GM23338 (cell line): ENCODE data around the gene TMEM128. TPM values are rescaled to one million over a fixed set of nuclear protein-coding genes. Genes with fewer than 3 reads are reported as not detected.
A peak's percentile ranks its signal among the peaks of the same experiment; 100 is the strongest.

Experiments
- ATAC-seq: fragments of 200-7000 bp; cut with Tn5 transposase; 3 replicates; pipeline ENCODE4 v1.9.1; 2020
- DNase-seq: peaks from one replicate; pipeline ENCODE4 v3.0.0-alpha.2; 2015; ENCODE audit warnings: low spot score
- H2AFZ ChIP-seq: fragments of 200-600 bp; sonication (generic); 2 replicates; pipeline ENCODE4 v1.8.0; 2016; ENCODE audit warnings: antibody characterized with exemption, mild to moderate bottlenecking, moderate library complexity
- H3F3A ChIP-seq: fragments of 200-600 bp; sonication (generic); replicated peaks from 2 replicates; pipeline ENCODE4 v1.8.0; 2017; ENCODE audit warnings: antibody characterized with exemption, mixed run types, low read depth
- H3K27ac ChIP-seq: fragments of 200-600 bp; sonication (generic); 2 replicates; pipeline ENCODE4 v1.6.1; 2016; ENCODE audit warnings: low read depth
- H3K27me3 ChIP-seq: fragments of 200-600 bp; sonication (generic); 2 replicates; pipeline ENCODE4 v1.8.0; 2016; ENCODE audit warnings: mild to moderate bottlenecking, mixed run types, moderate library complexity; ENCODE audit not compliant: insufficient read depth
- H3K36me3 ChIP-seq: fragments of 200-600 bp; sonication (generic); 2 replicates; pipeline ENCODE4 v1.8.0; 2016; ENCODE audit warnings: mild to moderate bottlenecking; ENCODE audit not compliant: insufficient read depth
- H3K4me1 ChIP-seq: fragments of 200-600 bp; sonication (generic); 2 replicates; pipeline ENCODE4 v1.8.0; 2016; ENCODE audit warnings: mild to moderate bottlenecking, moderate library complexity; ENCODE audit not compliant: insufficient read depth
- H3K4me2 ChIP-seq: fragments of 200-600 bp; sonication (generic); 2 replicates; pipeline ENCODE4 v1.7.1; 2017; ENCODE audit warnings: mixed run types
- H3K4me3 ChIP-seq: fragments of 200-600 bp; sonication (generic); 2 replicates; pipeline ENCODE4 v1.6.1; 2016; ENCODE audit warnings: mixed run types
- H3K79me2 ChIP-seq: fragments of 200-600 bp; sonication (generic); replicated peaks from 2 replicates; pipeline ENCODE4 v1.8.0; 2017; ENCODE audit warnings: mild to moderate bottlenecking; ENCODE audit not compliant: insufficient read depth
- H3K9me2 ChIP-seq: fragments of 200-600 bp; sonication (generic); 2 replicates; pipeline ENCODE4 v1.8.0; 2017; ENCODE audit not compliant: insufficient read depth
- H4K20me1 ChIP-seq: fragments of 200-600 bp; sonication (generic); replicated peaks from 2 replicates; pipeline ENCODE4 v1.8.0; 2017; ENCODE audit warnings: mild to moderate bottlenecking; ENCODE audit not compliant: insufficient read depth
- H3K27ac Mint-ChIP-seq: 2 replicates; pipeline ENCODE4 v1.8.0; 2020; ENCODE audit warnings: inconsistent platforms, mild to moderate bottlenecking, moderate library complexity, mixed read lengths
- H3K27me3 Mint-ChIP-seq: 3 replicates; pipeline ENCODE4 v1.8.0; 2022; ENCODE audit warnings: low read depth, mild to moderate bottlenecking, moderate library complexity, mixed read lengths, inconsistent platforms; ENCODE audit not compliant: insufficient read depth, poor library complexity
- H3K36me3 Mint-ChIP-seq: 3 replicates; pipeline ENCODE4 v1.8.0; 2021; ENCODE audit warnings: low read depth, mild to moderate bottlenecking, inconsistent platforms, moderate library complexity, mixed read lengths
- H3K4me1 Mint-ChIP-seq: 3 replicates; pipeline ENCODE4 v1.8.0; 2020; ENCODE audit warnings: mild to moderate bottlenecking, inconsistent platforms, mixed read lengths
- H3K4me3 Mint-ChIP-seq: 3 replicates; pipeline ENCODE4 v1.8.0; 2021; ENCODE audit warnings: moderate library complexity, mild to moderate bottlenecking, inconsistent platforms, mixed read lengths
- H3K9me3 Mint-ChIP-seq: 3 replicates; pipeline ENCODE4 v1.8.0; 2020; ENCODE audit warnings: moderate library complexity, mild to moderate bottlenecking, inconsistent platforms, mixed read lengths
- CREB1 ChIP-seq: fragments of 250-450 bp; sonication (Bioruptor Pico); IDR thresholded peaks from 2 replicates; pipeline ENCODE4 v1.5.0; 2020; ENCODE audit warnings: low read depth, mild to moderate bottlenecking, moderate library complexity
- CTCF ChIP-seq, 2 experiments: fragments of 200-600 bp in 1 of 2; sonication (generic) in 1 of 2; conservative IDR thresholded peaks; 2 replicates each; pipeline versions ENCODE4 v1.5.1 to v1.6.1; 2016 to 2017; ENCODE audit warnings: antibody characterized with exemption in 2 of 2, low read depth in 2 of 2, mild to moderate bottlenecking in 2 of 2, moderate library complexity in 1 of 2
- EZH2 ChIP-seq: fragments of 200-600 bp; sonication (generic); IDR thresholded peaks from one replicate; pipeline ENCODE4 v1.8.0; 2017; ENCODE audit warnings: antibody characterized with exemption, mild to moderate bottlenecking, low read depth; ENCODE audit not compliant: unreplicated experiment
- EZH2phosphoT487 ChIP-seq: fragments of 200-600 bp; sonication (generic); IDR thresholded peaks from one replicate; pipeline ENCODE4 v1.8.1; 2018; ENCODE audit warnings: antibody characterized with exemption; ENCODE audit not compliant: unreplicated experiment
- NANOG ChIP-seq: IDR thresholded peaks from 2 replicates; pipeline ENCODE4 v1.6.1; 2016; ENCODE audit warnings: antibody characterized with exemption, borderline replicate concordance
- POLR2AphosphoS5 ChIP-seq: IDR thresholded peaks from 2 replicates; pipeline ENCODE4 v1.6.1; 2016; ENCODE audit warnings: antibody characterized with exemption, low read depth
- REST ChIP-seq: IDR thresholded peaks from one replicate; pipeline ENCODE4 v1.6.1; 2018; ENCODE audit warnings: antibody characterized with exemption; ENCODE audit not compliant: unreplicated experiment
- STAT1 ChIP-seq: IDR thresholded peaks from one replicate; pipeline ENCODE4 v1.6.1; 2016; ENCODE audit warnings: antibody characterized with exemption; ENCODE audit not compliant: unreplicated experiment
- ZNF114 ChIP-seq: fragments of 250-450 bp; sonication (Bioruptor Pico); IDR thresholded peaks from 2 replicates; pipeline ENCODE4 v1.5.0; 2020; ENCODE audit warnings: mild to moderate bottlenecking, moderate library complexity
- ZNF331 ChIP-seq: fragments of 250-450 bp; sonication (Bioruptor Pico); IDR thresholded peaks from 2 replicates; pipeline ENCODE4 v1.5.0; 2020; ENCODE audit warnings: low read depth, mild to moderate bottlenecking, moderate library complexity
- polyA plus RNA-seq: library from polyadenylated mRNA; unstranded; fragments of >200 nt; fragmentation: Nextera tagmentation; extraction: Ambion mirVana; gene quantifications from 2 replicates; pipeline ENCODE4 v1.2.1, GENCODE V29; 2016
- total RNA-seq: library from RNA; depleted of rRNA; stranded (reverse); fragments of >200 nt; shearing (Covaris generic); gene quantifications from 2 replicates; pipeline ENCODE4 v1.2.3, GENCODE V29; 2014
- TF ChIP-seq, protein P1 (sequence below): fragments of 250-450 bp; sonication (Bioruptor Pico); IDR thresholded peaks from 2 replicates; pipeline ENCODE4 v1.5.0; 2020; ENCODE audit warnings: mild to moderate bottlenecking, moderate library complexity

Gene TMEM128
- total and polyA plus RNA-seq, 2 experiments from 2014 or later = 22.7 to 25.9 TPM

DNA sequence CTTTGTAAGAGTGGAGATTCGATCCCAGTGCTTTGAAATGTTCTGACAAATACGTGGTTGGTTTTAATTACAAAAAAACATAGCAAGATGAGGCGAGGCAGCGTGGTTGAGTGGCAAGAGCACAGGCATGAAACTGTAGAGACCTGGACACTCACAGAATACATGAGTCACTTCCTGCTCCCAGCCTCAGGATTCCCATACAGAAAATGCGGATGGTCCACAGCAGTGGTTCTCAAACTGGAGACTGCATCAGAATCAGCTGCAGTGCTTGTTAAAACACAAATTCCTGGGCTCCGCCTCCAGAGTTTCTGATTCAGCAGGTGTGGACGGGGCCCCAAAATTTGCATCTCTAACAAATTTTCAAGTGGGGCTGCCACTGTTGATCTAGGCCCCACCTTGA, 31.4 kb downstream of the TMEM128 start:
- no peak overlapping the region for H2AFZ ChIP-seq
- peak; percentile 63 for DNase-seq

More for the DNA sequence above, 31.4 kb downstream of the TMEM128 start:
- Histone ChIP-seq H3K4me3 (no peak overlapping the region), H4K20me1 (no peaks in the 10 kb centered on the region; the same call in 1 of the 2 replicates), H3K27me3 (no peaks in the 10 kb centered on the region), H3K9me2 (no peaks in the 10 kb centered on the region), H3K36me3 (no peaks in the 10 kb centered on the region), H3K27ac (no peak overlapping the region), H3K79me2 (no peaks in the 10 kb centered on the region), H3K4me1 (no peaks in the 10 kb centered on the region; the same call in 1 of the 2 replicates), H3F3A (no peaks in the 10 kb centered on the region), H3K4me2 (peak overlapping the region; percentile 37; the same call in 1 of the 2 replicates)
- H3K4me1 Mint-ChIP-seq = peaks cover 11% of the 10 kb centered on the region; the same call in 2 of the 3 replicates
- TF ChIP-seq EZH2phosphoT487 (no peak), ZNF114 (no peak), ZNF331 (CRISPR knock-in tag) (no peak), CTCF (conservative IDR thresholded peaks at IDR 0.05; ENCODE audit: low read depth in 2 of 2) (no peak), NANOG (no peak), CREB1 (CRISPR knock-in tag) (no peak), EZH2 (no peak), REST (no peak), STAT1 (no peak), POLR2AphosphoS5 (no peak)
- TF ChIP-seq, protein P1, sequence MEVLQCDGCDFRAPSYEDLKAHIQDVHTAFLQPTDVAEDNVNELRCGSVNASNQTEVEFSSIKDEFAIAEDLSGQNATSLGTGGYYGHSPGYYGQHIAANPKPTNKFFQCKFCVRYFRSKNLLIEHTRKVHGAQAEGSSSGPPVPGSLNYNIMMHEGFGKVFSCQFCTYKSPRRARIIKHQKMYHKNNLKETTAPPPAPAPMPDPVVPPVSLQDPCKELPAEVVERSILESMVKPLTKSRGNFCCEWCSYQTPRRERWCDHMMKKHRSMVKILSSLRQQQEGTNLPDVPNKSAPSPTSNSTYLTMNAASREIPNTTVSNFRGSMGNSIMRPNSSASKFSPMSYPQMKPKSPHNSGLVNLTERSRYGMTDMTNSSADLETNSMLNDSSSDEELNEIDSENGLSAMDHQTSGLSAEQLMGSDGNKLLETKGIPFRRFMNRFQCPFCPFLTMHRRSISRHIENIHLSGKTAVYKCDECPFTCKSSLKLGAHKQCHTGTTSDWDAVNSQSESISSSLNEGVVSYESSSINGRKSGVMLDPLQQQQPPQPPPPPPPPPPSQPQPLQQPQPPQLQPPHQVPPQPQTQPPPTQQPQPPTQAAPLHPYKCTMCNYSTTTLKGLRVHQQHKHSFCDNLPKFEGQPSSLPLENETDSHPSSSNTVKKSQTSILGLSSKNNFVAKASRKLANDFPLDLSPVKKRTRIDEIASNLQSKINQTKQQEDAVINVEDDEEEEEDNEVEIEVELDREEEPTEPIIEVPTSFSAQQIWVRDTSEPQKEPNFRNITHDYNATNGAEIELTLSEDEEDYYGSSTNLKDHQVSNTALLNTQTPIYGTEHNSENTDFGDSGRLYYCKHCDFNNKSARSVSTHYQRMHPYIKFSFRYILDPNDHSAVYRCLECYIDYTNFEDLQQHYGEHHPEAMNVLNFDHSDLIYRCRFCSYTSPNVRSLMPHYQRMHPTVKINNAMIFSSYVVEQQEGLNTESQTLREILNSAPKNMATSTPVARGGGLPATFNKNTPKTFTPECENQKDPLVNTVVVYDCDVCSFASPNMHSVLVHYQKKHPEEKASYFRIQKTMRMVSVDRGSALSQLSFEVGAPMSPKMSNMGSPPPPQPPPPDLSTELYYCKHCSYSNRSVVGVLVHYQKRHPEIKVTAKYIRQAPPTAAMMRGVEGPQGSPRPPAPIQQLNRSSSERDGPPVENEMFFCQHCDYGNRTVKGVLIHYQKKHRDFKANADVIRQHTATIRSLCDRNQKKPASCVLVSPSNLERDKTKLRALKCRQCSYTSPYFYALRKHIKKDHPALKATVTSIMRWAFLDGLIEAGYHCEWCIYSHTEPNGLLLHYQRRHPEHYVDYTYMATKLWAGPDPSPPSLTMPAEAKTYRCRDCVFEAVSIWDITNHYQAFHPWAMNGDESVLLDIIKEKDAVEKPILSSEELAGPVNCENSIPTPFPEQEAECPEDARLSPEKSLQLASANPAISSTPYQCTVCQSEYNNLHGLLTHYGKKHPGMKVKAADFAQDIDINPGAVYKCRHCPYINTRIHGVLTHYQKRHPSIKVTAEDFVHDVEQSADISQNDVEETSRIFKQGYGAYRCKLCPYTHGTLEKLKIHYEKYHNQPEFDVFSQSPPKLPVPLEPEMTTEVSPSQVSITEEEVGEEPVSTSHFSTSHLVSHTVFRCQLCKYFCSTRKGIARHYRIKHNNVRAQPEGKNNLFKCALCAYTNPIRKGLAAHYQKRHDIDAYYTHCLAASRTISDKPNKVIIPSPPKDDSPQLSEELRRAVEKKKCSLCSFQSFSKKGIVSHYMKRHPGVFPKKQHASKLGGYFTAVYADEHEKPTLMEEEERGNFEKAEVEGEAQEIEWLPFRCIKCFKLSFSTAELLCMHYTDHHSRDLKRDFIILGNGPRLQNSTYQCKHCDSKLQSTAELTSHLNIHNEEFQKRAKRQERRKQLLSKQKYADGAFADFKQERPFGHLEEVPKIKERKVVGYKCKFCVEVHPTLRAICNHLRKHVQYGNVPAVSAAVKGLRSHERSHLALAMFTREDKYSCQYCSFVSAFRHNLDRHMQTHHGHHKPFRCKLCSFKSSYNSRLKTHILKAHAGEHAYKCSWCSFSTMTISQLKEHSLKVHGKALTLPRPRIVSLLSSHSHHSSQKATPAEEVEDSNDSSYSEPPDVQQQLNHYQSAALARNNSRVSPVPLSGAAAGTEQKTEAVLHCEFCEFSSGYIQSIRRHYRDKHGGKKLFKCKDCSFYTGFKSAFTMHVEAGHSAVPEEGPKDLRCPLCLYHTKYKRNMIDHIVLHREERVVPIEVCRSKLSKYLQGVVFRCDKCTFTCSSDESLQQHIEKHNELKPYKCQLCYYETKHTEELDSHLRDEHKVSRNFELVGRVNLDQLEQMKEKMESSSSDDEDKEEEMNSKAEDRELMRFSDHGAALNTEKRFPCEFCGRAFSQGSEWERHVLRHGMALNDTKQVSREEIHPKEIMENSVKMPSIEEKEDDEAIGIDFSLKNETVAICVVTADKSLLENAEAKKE (CRISPR knock-in tag) = no peak
- no peaks in the 10 kb centered on the region for H3K36me3 Mint-ChIP-seq
- peak overlapping the region; percentile 46; the same call in 1 of the 2 replicates for H3K27ac Mint-ChIP-seq
- no peak for ATAC-seq
- H3K27me3 Mint-ChIP-seq = peaks cover 4% of the 10 kb centered on the region
- no peaks in the 10 kb centered on the region for H3K9me3 Mint-ChIP-seq
- no peak overlapping the region; the same call in 2 of the 3 replicates for H3K4me3 Mint-ChIP-seq
